ENCODE results near the gene GMEB2. TPM values are rescaled to one million over a fixed set of nuclear protein-coding genes. Genes with fewer than 3 reads are reported as not detected.

The GMEB2 gene
- total and polyA plus RNA-seq, 4 donors = 5.9 to 12.0 (median 10.2) TPM

- Histone ChIP-seq H3K9me3 (ENCODE audit: control insufficient read depth, insufficient read depth, low read length) (no peaks in the 10 kb centered on the region), H3K4me1 (ENCODE audit: control insufficient read depth, insufficient read depth, low read length) (peaks cover 12% of the 10 kb centered on the region), H3K4me3 (ENCODE audit: low read depth, low read length) (no peak overlapping the region), H3K27ac (ENCODE audit: low read depth, low read length) (no peak overlapping the region), H3K36me3 (ENCODE audit: control insufficient read depth, insufficient read depth, low read length) (no peaks in the 10 kb centered on the region), H3K27me3 (ENCODE audit: control insufficient read depth, insufficient read depth, low read length) (peaks cover 23% of the 10 kb centered on the region)
- WGBS (ENCODE audit: insufficient coverage) = 37% methylated on average over 9 of the region's 11 CpGs
- no peak for DNase-seq (ENCODE audit: low read depth in 4 of 6, low spot score in 6 of 6)
These were observed 78.4 kb downstream of the GMEB2 start for GRCh38 chr20:63548542-63548941.

GRCh38 chr20:63547725-63548480 is 79.0 kb downstream of the GMEB2 start, which contains the start of gene SRMS:
Gene SRMS, minus strand, starts transcription at chr20:63547749. Its CDS starts 286 bp downstream, at chr20:63547463.
- DNase-seq (ENCODE audit: low read depth in 4 of 6, low spot score in 6 of 6) = no peak
- peaks cover 21% of the 10 kb centered on the region for H3K27me3 ChIP-seq (ENCODE audit: control insufficient read depth, insufficient read depth, low read length)

GRCh38 chr20:63546956-63547724 is 79.8 kb downstream of the GMEB2 start:
- DNase-seq (ENCODE audit: low read depth in 4 of 6, low spot score in 6 of 6) = no peak
- Histone ChIP-seq H3K4me3 (ENCODE audit: low read depth, low read length) (no peak overlapping the region), H3K4me1 (ENCODE audit: control insufficient read depth, insufficient read depth, low read length) (no peaks in the 10 kb centered on the region), H3K9me3 (ENCODE audit: control insufficient read depth, insufficient read depth, low read length) (no peaks in the 10 kb centered on the region), H3K27ac (ENCODE audit: low read depth, low read length) (no peak overlapping the region), H3K36me3 (ENCODE audit: control insufficient read depth, insufficient read depth, low read length) (no peaks in the 10 kb centered on the region), H3K27me3 (ENCODE audit: control insufficient read depth, insufficient read depth, low read length) (peaks cover 21% of the 10 kb centered on the region)
- 55% methylated on average over 58 of the region's 58 CpGs for WGBS (ENCODE audit: insufficient coverage)

More at GRCh38 chr20:63547725-63548480, 79.0 kb downstream of the GMEB2 start, which contains the start of gene SRMS:
- Histone ChIP-seq H3K4me3 (ENCODE audit: low read depth, low read length) (no peak within 1 kb of the TSS), H3K4me1 (ENCODE audit: control insufficient read depth, insufficient read depth, low read length) (peaks cover 6% of the 10 kb centered on the region), H3K27ac (ENCODE audit: low read depth, low read length) (no peak within 1 kb of the TSS), H3K9me3 (ENCODE audit: control insufficient read depth, insufficient read depth, low read length) (no peaks in the 10 kb centered on the region), H3K36me3 (ENCODE audit: control insufficient read depth, insufficient read depth, low read length) (no peaks in the 10 kb centered on the region)
- 52% methylated on average over 32 of the region's 35 CpGs for WGBS (ENCODE audit: insufficient coverage)

GRCh38 chr20:63546256-63546955 is 80.5 kb downstream of the GMEB2 start:
- Histone ChIP-seq H3K36me3 (ENCODE audit: control insufficient read depth, insufficient read depth, low read length) (no peaks in the 10 kb centered on the region), H3K4me3 (ENCODE audit: low read depth, low read length) (no peak overlapping the region), H3K27ac (ENCODE audit: low read depth, low read length) (no peak overlapping the region), H3K27me3 (ENCODE audit: control insufficient read depth, insufficient read depth, low read length) (peaks cover 21% of the 10 kb centered on the region), H3K4me1 (ENCODE audit: control insufficient read depth, insufficient read depth, low read length) (no peaks in the 10 kb centered on the region), H3K9me3 (ENCODE audit: control insufficient read depth, insufficient read depth, low read length) (no peaks in the 10 kb centered on the region)
- 72% methylated on average over 19 of the region's 20 CpGs for WGBS (ENCODE audit: insufficient coverage)
- DNase-seq (ENCODE audit: low read depth in 4 of 6, low spot score in 6 of 6) = no peak

- H3K27me3 ChIP-seq (ENCODE audit: control insufficient read depth, insufficient read depth, low read length) = peaks cover 19% of the 10 kb centered on the region
- H3K27ac ChIP-seq (ENCODE audit: low read depth, low read length) = no peak overlapping the region
- 67% methylated on average over 5 of the region's 6 CpGs for WGBS (ENCODE audit: insufficient coverage)
- no peaks in the 10 kb centered on the region for H3K4me1 ChIP-seq (ENCODE audit: control insufficient read depth, insufficient read depth, low read length)
- H3K4me3 ChIP-seq (ENCODE audit: low read depth, low read length) = no peak overlapping the region
- no peak for DNase-seq (ENCODE audit: low read depth in 4 of 6, low spot score in 6 of 6)
- H3K9me3 ChIP-seq (ENCODE audit: control insufficient read depth, insufficient read depth, low read length) = no peaks in the 10 kb centered on the region
- H3K36me3 ChIP-seq (ENCODE audit: control insufficient read depth, insufficient read depth, low read length) = no peaks in the 10 kb centered on the region
These were observed 81.1 kb downstream of the GMEB2 start for GRCh38 chr20:63545814-63546213.

GRCh38 chr20:63544958-63545516 is 81.9 kb downstream of the GMEB2 start:
- H3K36me3 ChIP-seq (ENCODE audit: control insufficient read depth, insufficient read depth, low read length) = no peaks in the 10 kb centered on the region
- no peak overlapping the region for H3K27ac ChIP-seq (ENCODE audit: low read depth, low read length)
- 79% methylated on average over 15 of the region's 19 CpGs for WGBS (ENCODE audit: insufficient coverage)
- no peaks in the 10 kb centered on the region for H3K9me3 ChIP-seq (ENCODE audit: control insufficient read depth, insufficient read depth, low read length)
- no peak for DNase-seq (ENCODE audit: low read depth in 4 of 6, low spot score in 6 of 6)
- H3K4me3 ChIP-seq (ENCODE audit: low read depth, low read length) = no peak overlapping the region
- peaks cover 16% of the 10 kb centered on the region for H3K27me3 ChIP-seq (ENCODE audit: control insufficient read depth, insufficient read depth, low read length)
- H3K4me1 ChIP-seq (ENCODE audit: control insufficient read depth, insufficient read depth, low read length) = peaks cover 6% of the 10 kb centered on the region

- no peak for DNase-seq (ENCODE audit: low read depth in 4 of 6, low spot score in 6 of 6)
- Histone ChIP-seq H3K9me3 (ENCODE audit: control insufficient read depth, insufficient read depth, low read length) (no peaks in the 10 kb centered on the region), H3K4me3 (ENCODE audit: low read depth, low read length) (no peak overlapping the region), H3K27ac (ENCODE audit: low read depth, low read length) (no peak overlapping the region), H3K27me3 (ENCODE audit: control insufficient read depth, insufficient read depth, low read length) (peaks cover 16% of the 10 kb centered on the region), H3K4me1 (ENCODE audit: control insufficient read depth, insufficient read depth, low read length) (peaks cover 6% of the 10 kb centered on the region), H3K36me3 (ENCODE audit: control insufficient read depth, insufficient read depth, low read length) (no peaks in the 10 kb centered on the region)
- WGBS (ENCODE audit: insufficient coverage) = 72% methylated on average over 27 of the region's 27 CpGs
These were observed 82.5 kb downstream of the GMEB2 start for GRCh38 chr20:63544241-63544957.

- no peaks in the 10 kb centered on the region for H3K36me3 ChIP-seq (ENCODE audit: control insufficient read depth, insufficient read depth, low read length)
- H3K4me1 ChIP-seq (ENCODE audit: control insufficient read depth, insufficient read depth, low read length) = peaks cover 6% of the 10 kb centered on the region
- WGBS (ENCODE audit: insufficient coverage) = 97% methylated on average over 6 of the region's 6 CpGs
- peaks cover 16% of the 10 kb centered on the region for H3K27me3 ChIP-seq (ENCODE audit: control insufficient read depth, insufficient read depth, low read length)
- no peaks in the 10 kb centered on the region for H3K9me3 ChIP-seq (ENCODE audit: control insufficient read depth, insufficient read depth, low read length)
- no peak overlapping the region for H3K4me3 ChIP-seq (ENCODE audit: low read depth, low read length)
- no peak for DNase-seq (ENCODE audit: low read depth in 4 of 6, low spot score in 6 of 6)
- H3K27ac ChIP-seq (ENCODE audit: low read depth, low read length) = no peak overlapping the region
These were observed 83.2 kb downstream of the GMEB2 start for GRCh38 chr20:63543733-63544132.

GRCh38 chr20:63543131-63543530 is 83.8 kb downstream of the GMEB2 start:
- Histone ChIP-seq H3K4me1 (ENCODE audit: control insufficient read depth, insufficient read depth, low read length) (peaks cover 6% of the 10 kb centered on the region), H3K4me3 (ENCODE audit: low read depth, low read length) (no peak overlapping the region), H3K36me3 (ENCODE audit: control insufficient read depth, insufficient read depth, low read length) (no peaks in the 10 kb centered on the region), H3K27ac (ENCODE audit: low read depth, low read length) (no peak overlapping the region), H3K27me3 (ENCODE audit: control insufficient read depth, insufficient read depth, low read length) (peaks cover 10% of the 10 kb centered on the region), H3K9me3 (ENCODE audit: control insufficient read depth, insufficient read depth, low read length) (no peaks in the 10 kb centered on the region)
- DNase-seq (ENCODE audit: low read depth in 4 of 6, low spot score in 6 of 6) = no peak
- WGBS (ENCODE audit: insufficient coverage) = 82% methylated on average over 10 of the region's 10 CpGs
